ENCODE measurements around the gene CHRNA10. TPM values are rescaled to one million over a fixed set of nuclear protein-coding genes. Genes with fewer than 3 reads are reported as not detected.

CHRNA10 gene
- total and polyA plus RNA-seq, 10 of the 15 experiments (the other 5 are each of a cell fraction or from before 2014, with no cell fraction given) = 0.14 to 1.5 (median 0.57) TPM

DNA sequence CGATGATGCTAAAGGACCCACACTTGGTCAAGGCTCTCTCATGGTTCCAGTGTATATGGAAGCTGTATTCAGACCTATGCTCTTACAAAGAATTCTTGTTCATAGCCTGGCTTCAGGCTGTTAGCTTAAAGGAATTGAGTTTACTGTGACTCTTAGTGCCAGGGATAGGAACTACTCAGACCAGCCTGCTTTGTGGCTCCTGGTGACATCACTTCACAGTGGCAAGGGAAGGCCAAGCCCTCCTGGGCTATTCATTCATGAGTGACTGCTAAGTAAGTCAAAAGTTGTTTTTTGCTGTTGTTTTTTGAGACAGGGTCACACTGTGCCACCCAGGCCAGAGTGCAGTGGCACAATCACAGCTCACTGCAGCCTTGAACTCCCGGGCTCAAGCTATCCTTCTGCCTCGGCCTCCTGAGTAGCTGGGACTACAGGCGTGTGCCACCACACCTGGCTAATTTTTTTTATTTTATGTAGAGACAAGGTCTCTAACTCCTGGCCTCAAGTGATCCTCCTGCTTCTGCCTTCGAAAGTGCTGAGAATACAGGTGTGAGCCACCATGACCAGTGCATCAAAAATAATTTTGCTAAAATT, 39.0 kb downstream of the CHRNA10 start:
- Histone ChIP-seq H3K27ac (ENCODE audit: control insufficient read depth, insufficient read depth) (no peak overlapping the region), H3K27me3 (replicated peaks in 1 of 2; ENCODE audit: control insufficient read depth in 2 of 2, insufficient read depth in 2 of 2, low read length in 1 of 2) (no peaks in the 10 kb centered on the region; a peak in 3 of 4 replicates), H3K36me3 (ENCODE audit: control insufficient read depth in 2 of 2, insufficient read depth in 2 of 2, low read length in 1 of 2) (no peaks in the 10 kb centered on the region), H3K4me1 (ENCODE audit: control insufficient read depth, insufficient read depth, low read length) (no peaks in the 10 kb centered on the region), H3K4me2 (ENCODE audit: control insufficient read depth, insufficient read depth) (no peak overlapping the region), H3K9me3 (replicated peaks; ENCODE audit: control insufficient read depth, insufficient read depth, low read length) (no peaks in the 10 kb centered on the region), H3K4me3 (no peak overlapping the region), H3K9ac (ENCODE audit: control insufficient read depth, insufficient read depth, low read length) (no peak overlapping the region), H4K20me1 (ENCODE audit: control insufficient read depth, insufficient read depth) (no peaks in the 10 kb centered on the region), H3K79me2 (ENCODE audit: control insufficient read depth, insufficient read depth, low read length) (no peaks in the 10 kb centered on the region), H2AFZ (ENCODE audit: control insufficient read depth, low read depth, low read length) (no peak overlapping the region)
- ChIA-PET RAD21 (ENCODE audit: unreplicated experiment) (no interaction called here), CTCF (no interaction called here), POLR2A (interaction anchor here (0.5 kb wide), 1 partner anchor 174 kb away, joined by 3 read pairs; no protein-coding TSS in a partner anchor), SMC1A (ENCODE audit: uncharacterized antibody, unreplicated experiment) (no interaction called here)
- WGBS (ENCODE audit: insufficient coverage, insufficient replicate concordance, low lambda C conversion rate, missing lambda C conversion rate) = 48% methylated on average over 5 of the region's 5 CpGs
- FAIRE-seq (no peak), DNase-seq (ENCODE audit: low read depth, low spot score) (no peak), ATAC-seq (no peak)
- no TSS peak for BruUV-seq (replicated peaks)
- in situ Hi-C loops (cut with MboI) = loop anchor here (10.0 kb wide), 1 partner anchor 63 kb away; no protein-coding TSS in a partner anchor
- intact Hi-C loops (cut with micrococcal nuclease; ENCODE audit: unreplicated experiment) = no loop called here
- TF ChIP-seq SMAD1 (IDR thresholded peaks at IDR 0.05; ENCODE audit: low read depth, partially characterized antibody) (no peak), CBX5 (IDR thresholded peaks at IDR 0.05; ENCODE audit: low read depth) (no peak), YY1 (IDR thresholded peaks at IDR 0.05; ENCODE audit: low read depth, low read length) (no peak), NR2F1 (conservative IDR thresholded peaks at IDR 0.05) (no peak), LARP7 (IDR thresholded peaks at IDR 0.05) (no peak), EED (IDR thresholded peaks at IDR 0.05; ENCODE audit: low read depth) (no peak), ATF7 (IDR thresholded peaks at IDR 0.05; ENCODE audit: low read depth) (no peak), STAT3 (IDR thresholded peaks at IDR 0.05; ENCODE audit: low read depth, low read length) (no peak), SUZ12 (IDR thresholded peaks at IDR 0.05; ENCODE audit: unreplicated experiment) (no peak), ZNF217 (IDR thresholded peaks at IDR 0.05) (no peak), NFYA (IDR thresholded peaks at IDR 0.05; ENCODE audit: borderline replicate concordance, low read depth, low read length) (no peak), SRF (IDR thresholded peaks at IDR 0.05; ENCODE audit: low read depth in 2 of 2, low read length in 2 of 2) (no peak), ZNF207 (IDR thresholded peaks at IDR 0.05; ENCODE audit: borderline replicate concordance) (no peak), NR2C2 (IDR thresholded peaks at IDR 0.05; ENCODE audit: borderline replicate concordance, control insufficient read depth, insufficient read length, low read depth) (no peak)
- TF ChIP-seq, protein P1, sequence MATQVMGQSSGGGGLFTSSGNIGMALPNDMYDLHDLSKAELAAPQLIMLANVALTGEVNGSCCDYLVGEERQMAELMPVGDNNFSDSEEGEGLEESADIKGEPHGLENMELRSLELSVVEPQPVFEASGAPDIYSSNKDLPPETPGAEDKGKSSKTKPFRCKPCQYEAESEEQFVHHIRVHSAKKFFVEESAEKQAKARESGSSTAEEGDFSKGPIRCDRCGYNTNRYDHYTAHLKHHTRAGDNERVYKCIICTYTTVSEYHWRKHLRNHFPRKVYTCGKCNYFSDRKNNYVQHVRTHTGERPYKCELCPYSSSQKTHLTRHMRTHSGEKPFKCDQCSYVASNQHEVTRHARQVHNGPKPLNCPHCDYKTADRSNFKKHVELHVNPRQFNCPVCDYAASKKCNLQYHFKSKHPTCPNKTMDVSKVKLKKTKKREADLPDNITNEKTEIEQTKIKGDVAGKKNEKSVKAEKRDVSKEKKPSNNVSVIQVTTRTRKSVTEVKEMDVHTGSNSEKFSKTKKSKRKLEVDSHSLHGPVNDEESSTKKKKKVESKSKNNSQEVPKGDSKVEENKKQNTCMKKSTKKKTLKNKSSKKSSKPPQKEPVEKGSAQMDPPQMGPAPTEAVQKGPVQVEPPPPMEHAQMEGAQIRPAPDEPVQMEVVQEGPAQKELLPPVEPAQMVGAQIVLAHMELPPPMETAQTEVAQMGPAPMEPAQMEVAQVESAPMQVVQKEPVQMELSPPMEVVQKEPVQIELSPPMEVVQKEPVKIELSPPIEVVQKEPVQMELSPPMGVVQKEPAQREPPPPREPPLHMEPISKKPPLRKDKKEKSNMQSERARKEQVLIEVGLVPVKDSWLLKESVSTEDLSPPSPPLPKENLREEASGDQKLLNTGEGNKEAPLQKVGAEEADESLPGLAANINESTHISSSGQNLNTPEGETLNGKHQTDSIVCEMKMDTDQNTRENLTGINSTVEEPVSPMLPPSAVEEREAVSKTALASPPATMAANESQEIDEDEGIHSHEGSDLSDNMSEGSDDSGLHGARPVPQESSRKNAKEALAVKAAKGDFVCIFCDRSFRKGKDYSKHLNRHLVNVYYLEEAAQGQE (IDR thresholded peaks at IDR 0.05; ENCODE audit: low read depth, low read length) = no peak
- TF ChIP-seq, protein P2, sequence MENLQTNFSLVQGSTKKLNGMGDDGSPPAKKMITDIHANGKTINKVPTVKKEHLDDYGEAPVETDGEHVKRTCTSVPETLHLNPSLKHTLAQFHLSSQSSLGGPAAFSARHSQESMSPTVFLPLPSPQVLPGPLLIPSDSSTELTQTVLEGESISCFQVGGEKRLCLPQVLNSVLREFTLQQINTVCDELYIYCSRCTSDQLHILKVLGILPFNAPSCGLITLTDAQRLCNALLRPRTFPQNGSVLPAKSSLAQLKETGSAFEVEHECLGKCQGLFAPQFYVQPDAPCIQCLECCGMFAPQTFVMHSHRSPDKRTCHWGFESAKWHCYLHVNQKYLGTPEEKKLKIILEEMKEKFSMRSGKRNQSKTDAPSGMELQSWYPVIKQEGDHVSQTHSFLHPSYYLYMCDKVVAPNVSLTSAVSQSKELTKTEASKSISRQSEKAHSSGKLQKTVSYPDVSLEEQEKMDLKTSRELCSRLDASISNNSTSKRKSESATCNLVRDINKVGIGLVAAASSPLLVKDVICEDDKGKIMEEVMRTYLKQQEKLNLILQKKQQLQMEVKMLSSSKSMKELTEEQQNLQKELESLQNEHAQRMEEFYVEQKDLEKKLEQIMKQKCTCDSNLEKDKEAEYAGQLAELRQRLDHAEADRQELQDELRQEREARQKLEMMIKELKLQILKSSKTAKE (IDR thresholded peaks at IDR 0.05; ENCODE audit: low read depth, poor library complexity, severe bottlenecking) = no peak
- TF ChIP-seq, protein P3, sequence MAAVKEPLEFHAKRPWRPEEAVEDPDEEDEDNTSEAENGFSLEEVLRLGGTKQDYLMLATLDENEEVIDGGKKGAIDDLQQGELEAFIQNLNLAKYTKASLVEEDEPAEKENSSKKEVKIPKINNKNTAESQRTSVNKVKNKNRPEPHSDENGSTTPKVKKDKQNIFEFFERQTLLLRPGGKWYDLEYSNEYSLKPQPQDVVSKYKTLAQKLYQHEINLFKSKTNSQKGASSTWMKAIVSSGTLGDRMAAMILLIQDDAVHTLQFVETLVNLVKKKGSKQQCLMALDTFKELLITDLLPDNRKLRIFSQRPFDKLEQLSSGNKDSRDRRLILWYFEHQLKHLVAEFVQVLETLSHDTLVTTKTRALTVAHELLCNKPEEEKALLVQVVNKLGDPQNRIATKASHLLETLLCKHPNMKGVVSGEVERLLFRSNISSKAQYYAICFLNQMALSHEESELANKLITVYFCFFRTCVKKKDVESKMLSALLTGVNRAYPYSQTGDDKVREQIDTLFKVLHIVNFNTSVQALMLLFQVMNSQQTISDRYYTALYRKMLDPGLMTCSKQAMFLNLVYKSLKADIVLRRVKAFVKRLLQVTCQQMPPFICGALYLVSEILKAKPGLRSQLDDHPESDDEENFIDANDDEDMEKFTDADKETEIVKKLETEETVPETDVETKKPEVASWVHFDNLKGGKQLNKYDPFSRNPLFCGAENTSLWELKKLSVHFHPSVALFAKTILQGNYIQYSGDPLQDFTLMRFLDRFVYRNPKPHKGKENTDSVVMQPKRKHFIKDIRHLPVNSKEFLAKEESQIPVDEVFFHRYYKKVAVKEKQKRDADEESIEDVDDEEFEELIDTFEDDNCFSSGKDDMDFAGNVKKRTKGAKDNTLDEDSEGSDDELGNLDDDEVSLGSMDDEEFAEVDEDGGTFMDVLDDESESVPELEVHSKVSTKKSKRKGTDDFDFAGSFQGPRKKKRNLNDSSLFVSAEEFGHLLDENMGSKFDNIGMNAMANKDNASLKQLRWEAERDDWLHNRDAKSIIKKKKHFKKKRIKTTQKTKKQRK (IDR thresholded peaks at IDR 0.05; ENCODE audit: low read depth, low read length) = no peak

All from GM12878 (cell line).